MM.1S (cell line): ENCODE data around the gene PARP1.

Experiments
- CTCF ChIP-seq: fragments of 300-600 bp; sonication (generic); IDR thresholded peaks from 2 replicates; pipeline ENCODE4 v1.5.1; 2016; ENCODE audit warnings: antibody characterized with exemption, low read length, mixed read lengths
- EZH2phosphoT487 ChIP-seq: fragments of 300-600 bp; sonication (generic); IDR thresholded peaks from 2 replicates; pipeline ENCODE4 v1.6.1; 2018; ENCODE audit warnings: antibody characterized with exemption, low read length

GRCh38 chr1:226443033-226443432 is 35.1 kb upstream of the PARP1 start:
- TF ChIP-seq CTCF (no peak), EZH2phosphoT487 (no peak)
